WI38 (cell line): ENCODE measurements around the gene CEP120.

ENCODE experiments used
- H3K4me3 ChIP-seq: 2 replicates; pipeline ENCODE4 v1.5.1; 2011; ENCODE audit warnings: low read depth, mild to moderate bottlenecking, control low read depth, low read length
- TF ChIP-seq, protein P1 (sequence below): IDR thresholded peaks from 2 replicates; pipeline ENCODE4 v1.5.1; 2012; ENCODE audit warnings: low read depth, mild to moderate bottlenecking, control low read depth, low read length

CEP120 gene

DNA sequence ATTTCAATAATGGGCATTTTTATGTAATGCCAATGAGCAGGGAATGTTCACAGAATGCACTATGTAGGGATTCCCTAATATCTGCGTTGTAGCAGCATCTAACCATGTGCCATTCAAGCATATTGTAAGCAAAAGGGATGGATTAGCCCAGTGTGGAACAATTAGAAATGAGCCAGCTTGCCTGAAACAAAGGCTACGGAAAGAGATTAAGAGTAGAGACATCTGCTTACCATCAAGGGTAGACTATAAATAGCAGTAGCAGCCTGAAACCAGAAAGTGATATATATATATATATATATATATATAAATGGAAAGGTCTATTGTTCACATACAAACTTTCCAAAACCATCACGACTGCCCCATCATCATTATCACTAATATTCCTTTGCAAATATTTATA is 31.9 kb upstream of the CEP120 start:
- TF ChIP-seq, protein P1, sequence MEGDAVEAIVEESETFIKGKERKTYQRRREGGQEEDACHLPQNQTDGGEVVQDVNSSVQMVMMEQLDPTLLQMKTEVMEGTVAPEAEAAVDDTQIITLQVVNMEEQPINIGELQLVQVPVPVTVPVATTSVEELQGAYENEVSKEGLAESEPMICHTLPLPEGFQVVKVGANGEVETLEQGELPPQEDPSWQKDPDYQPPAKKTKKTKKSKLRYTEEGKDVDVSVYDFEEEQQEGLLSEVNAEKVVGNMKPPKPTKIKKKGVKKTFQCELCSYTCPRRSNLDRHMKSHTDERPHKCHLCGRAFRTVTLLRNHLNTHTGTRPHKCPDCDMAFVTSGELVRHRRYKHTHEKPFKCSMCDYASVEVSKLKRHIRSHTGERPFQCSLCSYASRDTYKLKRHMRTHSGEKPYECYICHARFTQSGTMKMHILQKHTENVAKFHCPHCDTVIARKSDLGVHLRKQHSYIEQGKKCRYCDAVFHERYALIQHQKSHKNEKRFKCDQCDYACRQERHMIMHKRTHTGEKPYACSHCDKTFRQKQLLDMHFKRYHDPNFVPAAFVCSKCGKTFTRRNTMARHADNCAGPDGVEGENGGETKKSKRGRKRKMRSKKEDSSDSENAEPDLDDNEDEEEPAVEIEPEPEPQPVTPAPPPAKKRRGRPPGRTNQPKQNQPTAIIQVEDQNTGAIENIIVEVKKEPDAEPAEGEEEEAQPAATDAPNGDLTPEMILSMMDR = no peak
- no peak overlapping the region for H3K4me3 ChIP-seq

DNA sequence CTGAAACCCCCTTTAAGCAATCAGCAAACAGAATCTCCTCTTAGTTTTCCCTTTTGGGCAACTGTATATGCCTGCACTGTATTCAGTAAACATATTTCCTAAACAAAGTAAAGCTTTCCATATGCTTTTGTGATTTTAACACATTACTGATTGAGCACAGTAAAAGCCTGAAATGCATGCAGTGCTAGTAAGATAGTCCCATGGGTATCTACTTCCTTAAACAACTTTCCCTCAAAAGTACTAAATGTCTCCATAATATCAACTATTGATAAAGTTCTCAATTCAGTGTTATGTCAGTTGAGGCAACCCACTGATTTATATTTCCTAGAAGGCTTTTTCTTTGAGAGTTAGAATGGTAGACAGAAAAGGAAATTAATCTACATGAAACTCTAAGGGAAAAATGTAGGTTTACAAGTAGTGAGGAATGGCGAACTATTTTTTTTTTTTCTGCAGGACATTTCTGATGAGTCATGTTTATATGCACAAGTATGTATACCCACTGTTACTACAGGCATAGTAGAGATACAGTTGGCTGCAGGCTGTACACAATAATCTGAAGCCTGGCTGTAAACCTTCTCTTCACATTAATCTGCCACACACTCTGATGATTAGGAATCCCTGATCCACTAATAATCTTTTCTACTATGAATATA is 31.2 kb upstream of the CEP120 start:
- H3K4me3 ChIP-seq = no peak overlapping the region
- TF ChIP-seq, protein P1 = no peak

DNA sequence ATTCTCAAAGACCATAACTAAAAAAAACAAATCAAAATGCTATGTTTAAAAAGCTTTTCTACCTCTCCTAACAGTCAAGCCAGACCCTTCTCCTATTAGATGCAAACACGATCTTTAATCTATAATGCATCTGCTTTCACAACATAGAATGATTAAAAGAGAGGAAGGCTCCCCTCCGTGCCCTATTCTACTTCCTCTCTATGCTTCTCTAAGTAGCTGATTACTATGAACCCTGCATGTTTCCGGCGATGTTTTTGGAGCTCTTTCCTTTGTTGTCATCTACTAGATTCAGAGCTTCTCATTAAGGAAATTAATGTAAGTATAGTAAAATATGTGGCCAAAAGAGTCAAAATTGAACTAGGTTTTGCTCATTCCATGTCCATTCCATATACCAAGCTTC is 29.2 kb upstream of the CEP120 start:
- TF ChIP-seq, protein P1 = no peak
- no peak overlapping the region for H3K4me3 ChIP-seq

DNA sequence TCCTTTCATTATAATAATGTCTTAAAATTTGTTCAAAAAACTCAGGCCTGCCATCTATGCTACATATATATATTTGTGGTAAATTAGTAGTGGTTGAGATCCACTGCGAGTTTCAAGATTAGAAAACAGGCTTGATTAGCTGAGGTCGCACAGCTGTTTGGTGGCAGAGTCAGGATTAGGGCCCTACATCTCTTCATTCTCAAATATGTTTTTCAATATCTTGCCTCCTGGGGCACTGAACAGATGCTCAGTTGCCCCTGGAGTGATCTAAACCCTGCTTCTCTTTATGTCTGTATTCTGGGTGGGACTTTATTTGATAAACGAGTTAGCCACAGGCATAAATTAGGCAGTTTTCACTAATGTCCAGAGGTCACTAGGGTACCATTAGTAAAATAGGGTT is 27.8 kb upstream of the CEP120 start:
- TF ChIP-seq, protein P1 = no peak

DNA sequence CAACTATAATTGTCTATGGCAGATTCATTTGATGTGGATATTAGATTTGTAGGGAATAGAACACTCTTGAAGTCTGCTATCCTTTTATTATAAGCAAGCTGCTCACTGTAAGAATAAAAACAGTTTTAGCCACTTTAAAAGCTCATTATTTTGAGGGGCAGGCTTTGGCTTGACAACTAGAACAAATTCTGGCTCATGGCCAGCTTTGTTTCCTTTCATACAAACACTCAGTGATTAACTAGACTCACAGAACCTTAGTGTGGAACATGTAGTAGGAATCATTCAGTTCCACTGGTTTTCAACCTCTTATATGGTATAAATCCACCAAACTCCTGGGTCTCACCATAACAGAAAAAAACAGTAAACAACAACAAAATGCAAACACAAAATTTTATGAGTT is 27.4 kb upstream of the CEP120 start:
- no peak overlapping the region for H3K4me3 ChIP-seq
- TF ChIP-seq, protein P1 = no peak

More for the DNA sequence above, 27.8 kb upstream of the CEP120 start:
- H3K4me3 ChIP-seq = no peak overlapping the region

DNA sequence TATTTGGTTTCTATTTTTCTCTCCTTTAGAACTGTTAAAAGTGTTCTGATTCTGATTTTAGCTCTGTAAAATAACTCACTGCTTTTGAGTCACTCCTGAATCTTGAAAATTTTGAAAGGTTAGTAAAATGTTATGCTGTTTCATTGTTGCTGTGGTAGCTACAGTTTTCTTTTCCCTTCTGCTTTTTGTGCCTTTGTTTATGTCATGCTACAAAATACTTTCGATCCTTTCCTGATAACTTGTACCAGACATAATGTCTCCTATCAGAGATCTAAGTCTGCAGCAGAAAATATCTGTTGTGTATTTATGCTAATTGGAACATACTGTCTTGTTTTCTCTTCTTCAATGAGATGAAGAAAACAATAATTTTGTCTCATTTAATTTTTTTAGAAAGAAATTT is 26.9 kb upstream of the CEP120 start:
- no peak overlapping the region for H3K4me3 ChIP-seq
- TF ChIP-seq, protein P1 = no peak

DNA sequence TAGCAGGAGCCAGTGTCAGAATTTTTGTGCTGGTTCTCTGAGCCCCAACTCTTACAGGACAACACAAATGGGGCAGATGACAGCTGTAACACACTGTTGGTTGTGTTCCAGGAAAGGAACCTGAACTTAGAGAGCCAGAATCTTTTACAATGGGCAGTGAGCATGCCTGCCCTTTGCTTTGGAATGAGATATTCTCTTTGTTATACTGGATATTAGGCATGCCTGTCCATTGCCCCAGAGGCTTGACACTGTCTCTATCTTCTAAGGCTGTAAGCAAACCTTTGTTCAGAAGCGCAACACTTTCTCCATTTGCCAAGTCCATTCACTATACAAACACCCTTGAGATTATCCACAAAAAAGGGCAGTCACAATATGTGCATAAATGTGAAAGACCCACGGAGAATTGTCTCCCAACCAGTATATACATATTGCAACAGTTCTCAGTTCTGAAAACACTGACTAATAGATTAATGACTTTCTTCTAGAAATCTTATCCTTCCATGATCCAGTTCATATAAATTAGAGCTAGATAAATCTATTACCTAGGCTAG is 26.3 kb upstream of the CEP120 start:
- TF ChIP-seq, protein P1 = no peak
- H3K4me3 ChIP-seq = no peak overlapping the region
